Transverse colon (tissue), 3 donors: ENCODE results near the gene GTPBP8.

Experiments used
- EP300 ChIP-seq: sonication (generic); formaldehyde crosslinking; IDR thresholded peaks from one replicate; pipeline ENCODE4 v1.6.1; 2017; ENCODE audit warnings: antibody characterized with exemption, low read depth
- POLR2A ChIP-seq: fragments of 450-650 bp; IDR thresholded peaks from one replicate; pipeline ENCODE4 v1.6.1; 2016; ENCODE audit warnings: antibody characterized with exemption, mild to moderate bottlenecking, moderate library complexity
- TF ChIP-seq, protein P1 (sequence below), 5 experiments: fragments of 200-600 bp in 3 of 5; fragments of 450-650 bp in 2 of 5; sonication (generic) in 3 of 5; IDR thresholded peaks; 1 replicate in 2 of 5; 2 replicates in 3 of 5; pipeline ENCODE4 v1.5.1; 2016 to 2017; ENCODE audit warnings: antibody characterized with exemption in 5 of 5, inconsistent platforms in 3 of 5, mild to moderate bottlenecking in 2 of 5, moderate library complexity in 1 of 5

GRCh38 chr3:112965656-112966055 is 25.1 kb upstream of the GTPBP8 start:
- TF ChIP-seq, protein P1, sequence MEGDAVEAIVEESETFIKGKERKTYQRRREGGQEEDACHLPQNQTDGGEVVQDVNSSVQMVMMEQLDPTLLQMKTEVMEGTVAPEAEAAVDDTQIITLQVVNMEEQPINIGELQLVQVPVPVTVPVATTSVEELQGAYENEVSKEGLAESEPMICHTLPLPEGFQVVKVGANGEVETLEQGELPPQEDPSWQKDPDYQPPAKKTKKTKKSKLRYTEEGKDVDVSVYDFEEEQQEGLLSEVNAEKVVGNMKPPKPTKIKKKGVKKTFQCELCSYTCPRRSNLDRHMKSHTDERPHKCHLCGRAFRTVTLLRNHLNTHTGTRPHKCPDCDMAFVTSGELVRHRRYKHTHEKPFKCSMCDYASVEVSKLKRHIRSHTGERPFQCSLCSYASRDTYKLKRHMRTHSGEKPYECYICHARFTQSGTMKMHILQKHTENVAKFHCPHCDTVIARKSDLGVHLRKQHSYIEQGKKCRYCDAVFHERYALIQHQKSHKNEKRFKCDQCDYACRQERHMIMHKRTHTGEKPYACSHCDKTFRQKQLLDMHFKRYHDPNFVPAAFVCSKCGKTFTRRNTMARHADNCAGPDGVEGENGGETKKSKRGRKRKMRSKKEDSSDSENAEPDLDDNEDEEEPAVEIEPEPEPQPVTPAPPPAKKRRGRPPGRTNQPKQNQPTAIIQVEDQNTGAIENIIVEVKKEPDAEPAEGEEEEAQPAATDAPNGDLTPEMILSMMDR (IDR thresholded peaks at IDR 0.05), result no peak
- TF ChIP-seq POLR2A, result no peak
- no peak for TF ChIP-seq EP300
